ENCODE results near the gene SLC35C1. TPM values are rescaled to one million over a fixed set of nuclear protein-coding genes. Genes with fewer than 3 reads are reported as not detected.
A peak's percentile ranks its signal among the peaks of the same experiment; 100 is the strongest.

SLC35C1 gene
- total RNA-seq, 1 donor from 2014 or later, result 24.7 TPM

- no peak overlapping the region for H3K4me3 ChIP-seq
- ATAC-seq (no peak), DNase-seq (no peak)
- no peaks in the 10 kb centered on the region for H3K27me3 ChIP-seq (ENCODE audit: low read depth)
- H3K9me3 ChIP-seq, result no peaks in the 10 kb centered on the region
- H3K27ac ChIP-seq, result no peak overlapping the region
- no peaks in the 10 kb centered on the region for H3K36me3 ChIP-seq
- H3K4me1 ChIP-seq, result no peaks in the 10 kb centered on the region
- intact Hi-C loops (cut with DNase I), result no loop called here
- TF ChIP-seq, protein P1, sequence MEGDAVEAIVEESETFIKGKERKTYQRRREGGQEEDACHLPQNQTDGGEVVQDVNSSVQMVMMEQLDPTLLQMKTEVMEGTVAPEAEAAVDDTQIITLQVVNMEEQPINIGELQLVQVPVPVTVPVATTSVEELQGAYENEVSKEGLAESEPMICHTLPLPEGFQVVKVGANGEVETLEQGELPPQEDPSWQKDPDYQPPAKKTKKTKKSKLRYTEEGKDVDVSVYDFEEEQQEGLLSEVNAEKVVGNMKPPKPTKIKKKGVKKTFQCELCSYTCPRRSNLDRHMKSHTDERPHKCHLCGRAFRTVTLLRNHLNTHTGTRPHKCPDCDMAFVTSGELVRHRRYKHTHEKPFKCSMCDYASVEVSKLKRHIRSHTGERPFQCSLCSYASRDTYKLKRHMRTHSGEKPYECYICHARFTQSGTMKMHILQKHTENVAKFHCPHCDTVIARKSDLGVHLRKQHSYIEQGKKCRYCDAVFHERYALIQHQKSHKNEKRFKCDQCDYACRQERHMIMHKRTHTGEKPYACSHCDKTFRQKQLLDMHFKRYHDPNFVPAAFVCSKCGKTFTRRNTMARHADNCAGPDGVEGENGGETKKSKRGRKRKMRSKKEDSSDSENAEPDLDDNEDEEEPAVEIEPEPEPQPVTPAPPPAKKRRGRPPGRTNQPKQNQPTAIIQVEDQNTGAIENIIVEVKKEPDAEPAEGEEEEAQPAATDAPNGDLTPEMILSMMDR (IDR thresholded peaks at IDR 0.05), result no peak
These were observed 16.1 kb upstream of the SLC35C1 start for GRCh38 chr11:45788887-45789286.

GRCh38 chr11:45791524-45791923, 13.4 kb upstream of the SLC35C1 start:
- Histone ChIP-seq H3K27ac (no peak overlapping the region), H3K4me3 (no peak overlapping the region), H3K9me3 (no peaks in the 10 kb centered on the region), H3K27me3 (ENCODE audit: low read depth) (no peaks in the 10 kb centered on the region), H3K4me1 (no peaks in the 10 kb centered on the region), H3K36me3 (no peaks in the 10 kb centered on the region)
- TF ChIP-seq, protein P1 (IDR thresholded peaks at IDR 0.05), result no peak
- no peak for DNase-seq
- intact Hi-C loops (cut with DNase I), result no loop called here
- ATAC-seq, result no peak

GRCh38 chr11:45794169-45794568, 10.8 kb upstream of the SLC35C1 start:
- TF ChIP-seq, protein P1 (IDR thresholded peaks at IDR 0.05), result no peak
- H3K27ac ChIP-seq, result no peak overlapping the region
- H3K4me1 ChIP-seq, result peaks cover 8% of the 10 kb centered on the region
- H3K4me3 ChIP-seq, result no peak overlapping the region
- no peak for DNase-seq
- no peaks in the 10 kb centered on the region for H3K9me3 ChIP-seq
- intact Hi-C loops (cut with DNase I), result no loop called here
- peak; percentile 20 to 54 for ATAC-seq
- no peaks in the 10 kb centered on the region for H3K27me3 ChIP-seq (ENCODE audit: low read depth)
- H3K36me3 ChIP-seq, result no peaks in the 10 kb centered on the region

DNA sequence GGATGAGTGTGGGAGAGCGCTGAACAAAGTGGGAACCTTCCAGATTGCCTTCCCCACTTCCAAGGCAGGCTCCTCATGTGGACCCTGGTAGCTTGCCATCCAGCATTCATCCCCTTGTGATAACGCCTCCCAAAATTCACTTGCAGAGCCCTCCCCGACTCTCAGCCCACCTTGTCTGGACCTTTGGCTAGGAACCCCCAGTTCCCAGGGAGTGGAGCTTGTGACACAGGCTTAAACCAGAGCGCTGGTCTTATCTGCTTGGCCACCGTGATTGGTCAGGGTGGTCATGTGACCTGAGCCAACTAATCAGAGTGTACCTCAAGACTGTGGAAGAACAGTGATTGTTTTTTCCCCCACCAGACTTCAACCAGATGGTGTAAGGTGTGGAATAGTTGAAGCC, 9.6 kb upstream of the SLC35C1 start:
- Histone ChIP-seq H3K4me1 (peaks cover 9% of the 10 kb centered on the region), H3K36me3 (no peaks in the 10 kb centered on the region), H3K4me3 (no peak overlapping the region), H3K27ac (no peak overlapping the region), H3K9me3 (no peaks in the 10 kb centered on the region), H3K27me3 (ENCODE audit: low read depth) (no peaks in the 10 kb centered on the region)
- TF ChIP-seq, protein P1 (IDR thresholded peaks at IDR 0.05), result no peak
- intact Hi-C loops (cut with DNase I), result no loop called here
- no peak for ATAC-seq
- no peak for DNase-seq

GRCh38 chr11:45796461-45796861, 8.5 kb upstream of the SLC35C1 start:
- intact Hi-C loops (cut with DNase I), result no loop called here
- DNase-seq (no peak), ATAC-seq (no peak)

More at GRCh38 chr11:45796461-45796861, 8.5 kb upstream of the SLC35C1 start:
- no peaks in the 10 kb centered on the region for H3K36me3 ChIP-seq
- no peak overlapping the region for H3K4me3 ChIP-seq
- no peaks in the 10 kb centered on the region for H3K9me3 ChIP-seq
- H3K27me3 ChIP-seq (ENCODE audit: low read depth), result no peaks in the 10 kb centered on the region
- H3K4me1 ChIP-seq, result peaks cover 9% of the 10 kb centered on the region
- TF ChIP-seq, protein P1 (IDR thresholded peaks at IDR 0.05), result no peak
- no peak overlapping the region for H3K27ac ChIP-seq

Measured in lower lobe of right lung (tissue), 2 donors.